HL-60/S4 treated with retinoic acid at 250 ng/mL for 4 days and 3 days (cell line): Measurements from ENCODE around the gene PTPRG.

Experiments used
- in situ Hi-C: fragments of 300-500 bp; cut with MboI; formaldehyde crosslinking; loops from 2 replicates; pipeline ENCODE4 v1.7.0; 2022; ENCODE audit warnings: low sequenced_read_pairs

Gene PTPRG

GRCh38 chr3:61583890-61584875 is 22.8 kb downstream of the PTPRG start:
- in situ Hi-C loops: no loop called here

DNA sequence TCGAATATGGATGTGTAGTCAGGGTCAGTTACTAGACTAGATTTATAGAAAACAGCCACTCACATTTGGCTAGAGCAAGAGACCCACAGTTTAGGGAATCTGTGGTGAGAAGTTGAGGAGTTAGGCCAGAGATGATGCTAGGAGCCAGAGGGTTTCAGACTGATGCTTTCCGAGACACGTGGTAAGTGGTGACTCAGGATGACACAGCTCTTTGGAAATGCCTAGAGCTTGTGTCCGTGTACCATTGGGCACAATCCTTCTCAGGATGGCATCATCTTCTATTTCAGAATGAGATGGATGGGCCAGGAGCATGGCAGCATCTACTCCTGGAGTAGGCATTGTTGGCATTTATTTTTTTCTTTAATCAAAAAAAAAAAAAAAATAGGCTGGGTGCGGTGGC is 28.5 kb downstream of the PTPRG start:
- in situ Hi-C loops: no loop called here

DNA sequence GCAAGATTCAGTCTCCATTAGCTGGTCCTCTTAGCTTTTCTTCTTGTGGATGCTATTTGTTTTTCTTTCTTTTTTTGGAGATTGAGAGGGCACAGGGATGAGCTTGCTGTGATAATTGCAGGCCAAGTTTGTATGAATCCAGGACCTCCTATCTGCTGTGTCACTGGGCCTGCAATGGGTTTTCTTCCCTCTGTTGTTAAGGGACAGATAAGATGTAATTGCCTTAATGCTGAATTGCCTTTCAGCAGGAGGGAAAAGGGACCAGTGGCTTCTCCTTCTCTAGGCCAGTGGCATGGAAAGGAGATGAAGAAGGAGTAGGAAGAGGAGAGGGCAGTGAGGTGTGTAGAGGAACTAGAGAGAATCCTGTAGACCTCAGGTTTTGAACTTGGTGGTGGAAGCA is 29.9 kb downstream of the PTPRG start:
- in situ Hi-C loops: no loop called here

DNA sequence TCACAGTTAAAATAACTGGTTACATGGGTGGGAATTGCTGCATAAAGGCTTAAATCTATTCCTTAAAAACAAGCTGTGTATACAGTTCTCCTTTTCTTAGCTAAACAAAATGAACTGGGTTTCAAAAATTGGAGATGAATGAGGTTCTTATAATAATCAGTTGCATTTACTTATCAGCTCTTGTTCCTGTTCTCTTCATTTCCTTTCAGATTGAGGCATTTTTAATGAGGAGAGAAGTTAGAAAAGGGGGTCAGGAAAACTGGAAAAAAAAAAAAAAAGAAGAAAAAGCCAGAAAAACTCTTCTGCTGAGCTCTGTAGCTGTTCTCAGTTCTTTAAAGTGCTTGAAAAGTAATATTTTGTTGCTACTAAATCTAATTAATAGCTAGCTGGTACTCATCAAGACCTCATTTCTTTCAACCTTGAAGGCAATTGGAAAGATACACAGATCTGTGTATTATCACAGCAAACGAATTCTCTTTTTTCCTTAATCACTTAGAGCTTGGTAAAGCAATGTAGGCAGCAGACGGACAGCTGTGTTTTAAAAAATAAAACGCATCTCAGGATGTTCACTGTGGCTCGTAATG is 32.2 kb downstream of the PTPRG start:
- in situ Hi-C loops: no loop called here

- in situ Hi-C loops: no loop called here
These were observed 33.0 kb downstream of the PTPRG start for GRCh38 chr3:61594144-61594963.

DNA sequence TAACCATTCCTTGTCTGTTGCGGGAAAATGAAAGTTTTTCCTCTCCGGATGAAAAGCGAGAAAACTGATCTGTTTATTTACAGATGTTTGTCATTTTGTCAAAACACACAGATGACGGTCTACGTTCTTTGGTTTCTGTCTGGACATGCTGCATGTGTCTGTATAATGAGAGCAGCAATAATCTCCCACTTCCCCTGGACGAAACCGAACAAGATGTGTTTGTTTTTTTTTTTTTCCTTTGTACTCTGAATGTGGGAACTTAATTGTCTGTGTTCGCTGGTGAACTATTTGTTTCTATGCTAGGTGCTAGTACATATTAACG is 33.6 kb downstream of the PTPRG start:
- in situ Hi-C loops: no loop called here

- in situ Hi-C loops: no loop called here
These were observed 33.9 kb downstream of the PTPRG start for GRCh38 chr3:61595288-61595687.

GRCh38 chr3:61595826-61596225 is 34.5 kb downstream of the PTPRG start:
- in situ Hi-C loops: no loop called here

DNA sequence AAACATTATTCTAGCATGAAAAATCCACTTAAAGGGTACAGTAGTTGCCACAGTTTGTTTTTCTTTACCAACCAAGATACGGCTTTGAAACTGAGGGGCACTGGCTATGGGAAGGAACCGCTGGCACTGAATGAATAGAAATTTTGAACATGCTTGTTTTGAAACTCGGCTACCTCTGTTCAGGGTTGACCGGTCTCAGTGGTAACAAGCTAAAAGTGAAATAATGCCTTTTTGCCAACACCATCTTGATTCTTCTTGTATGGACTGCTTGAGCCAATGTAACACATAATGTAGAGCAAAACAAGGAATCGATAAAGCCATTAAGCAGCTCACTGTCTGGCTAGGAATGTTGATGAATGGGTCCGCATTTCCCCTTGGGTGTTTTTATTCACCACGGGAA is 36.5 kb downstream of the PTPRG start:
- in situ Hi-C loops: no loop called here

GRCh38 chr3:61600195-61600594 is 38.8 kb downstream of the PTPRG start:
- in situ Hi-C loops: no loop called here

DNA sequence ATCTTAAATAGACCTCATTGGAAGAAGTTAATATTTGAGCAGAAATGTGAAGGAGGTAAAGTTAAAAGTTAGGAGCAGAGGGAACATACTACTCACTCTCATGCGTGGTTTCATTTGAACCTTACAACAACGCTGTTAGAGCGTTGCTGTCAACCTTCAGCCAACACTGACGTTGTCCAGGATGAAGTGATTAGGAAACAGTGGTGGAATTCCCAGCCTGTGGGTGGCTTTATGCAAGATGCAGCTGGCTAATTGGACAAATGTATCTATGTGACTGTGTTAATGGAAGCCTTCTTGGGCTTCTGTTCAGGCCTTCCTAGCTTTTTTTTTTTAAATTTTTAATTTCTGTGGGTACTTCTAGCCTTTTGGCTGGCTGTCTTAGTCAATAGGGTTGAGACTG is 40.5 kb downstream of the PTPRG start:
- in situ Hi-C loops: no loop called here

DNA sequence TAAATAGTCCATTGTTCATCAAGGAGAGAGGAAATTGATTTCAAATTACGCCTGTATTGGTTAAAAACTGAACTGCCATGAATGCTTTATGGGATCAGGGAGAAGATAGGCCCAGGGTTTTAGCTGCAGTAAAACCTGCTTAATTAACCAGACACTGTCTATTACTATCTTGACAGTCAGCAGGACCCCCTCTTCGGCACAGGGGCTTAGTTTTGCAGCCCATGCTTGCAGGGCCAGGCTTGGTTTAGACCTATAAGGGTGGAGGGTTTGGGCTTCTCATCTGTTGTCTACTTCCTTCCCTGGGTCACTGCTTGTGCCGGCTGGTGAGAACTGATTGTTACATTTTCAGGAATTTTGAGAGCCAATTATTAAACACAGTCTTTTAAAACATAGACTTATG is 41.1 kb downstream of the PTPRG start:
- in situ Hi-C loops: no loop called here

GRCh38 chr3:61605589-61606175 is 44.3 kb downstream of the PTPRG start:
- in situ Hi-C loops: no loop called here

DNA sequence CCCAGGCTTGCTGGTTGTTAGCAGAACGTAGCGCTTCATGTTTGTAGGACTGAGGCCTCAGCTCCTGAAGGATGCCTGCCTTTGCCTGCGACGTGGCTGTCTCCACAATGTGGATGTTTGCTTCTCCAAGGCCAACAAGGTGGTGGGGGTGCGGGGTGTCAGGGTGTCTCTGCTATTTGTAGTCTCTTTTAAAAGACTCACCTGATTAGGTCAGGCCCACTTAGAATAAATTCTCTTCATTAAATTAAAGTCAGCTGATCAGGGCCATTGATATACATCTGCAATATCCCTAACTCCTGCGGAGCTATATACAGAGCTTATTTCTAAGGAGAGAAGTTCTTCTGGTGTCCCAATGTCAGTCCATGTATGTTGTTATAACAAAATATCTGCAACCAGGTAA is 44.8 kb downstream of the PTPRG start:
- in situ Hi-C loops: no loop called here

DNA sequence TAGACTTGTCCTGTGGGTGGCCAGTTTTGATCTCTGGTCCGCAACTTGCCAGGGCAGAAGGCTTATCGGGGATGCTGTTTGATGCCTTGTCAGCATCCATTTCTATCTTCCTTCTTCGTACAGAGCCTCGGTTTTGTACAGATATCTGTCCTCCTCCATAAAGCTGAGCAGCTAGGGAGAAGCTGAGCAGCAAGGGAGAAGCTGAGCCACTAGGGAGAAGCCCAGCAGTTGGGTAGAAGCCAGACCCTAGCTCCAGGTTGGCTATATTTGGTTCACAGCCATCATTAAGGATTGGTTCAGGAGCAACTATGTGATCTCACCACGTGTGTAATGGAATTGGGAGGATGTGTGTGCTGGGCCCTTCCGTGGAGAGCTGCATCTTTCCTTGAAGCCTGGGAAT is 46.7 kb downstream of the PTPRG start:
- in situ Hi-C loops: no loop called here

DNA sequence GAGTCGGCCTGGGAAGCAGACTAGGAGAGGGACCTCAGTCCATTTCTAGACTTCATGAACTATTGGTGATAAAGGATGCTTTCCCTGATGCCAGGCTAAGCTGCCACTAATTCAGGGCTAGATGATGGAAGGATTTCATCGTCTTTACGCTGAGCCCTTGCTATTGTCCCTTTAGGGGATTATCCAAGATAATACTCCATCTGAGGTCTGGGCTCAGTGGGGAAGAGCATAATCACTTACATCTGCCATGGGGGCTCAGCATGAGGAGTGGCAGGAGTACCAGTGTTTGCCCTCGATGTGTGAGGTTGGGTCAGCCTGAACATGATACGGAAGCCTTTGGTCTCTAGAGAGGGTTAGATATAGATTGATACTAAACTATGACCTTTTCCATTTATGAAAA is 47.3 kb downstream of the PTPRG start:
- in situ Hi-C loops: no loop called here

- in situ Hi-C loops: no loop called here
These were observed 48.9 kb downstream of the PTPRG start for GRCh38 chr3:61610316-61610715.

- in situ Hi-C loops: no loop called here
These were observed 51.1 kb downstream of the PTPRG start for GRCh38 chr3:61612211-61613194.

DNA sequence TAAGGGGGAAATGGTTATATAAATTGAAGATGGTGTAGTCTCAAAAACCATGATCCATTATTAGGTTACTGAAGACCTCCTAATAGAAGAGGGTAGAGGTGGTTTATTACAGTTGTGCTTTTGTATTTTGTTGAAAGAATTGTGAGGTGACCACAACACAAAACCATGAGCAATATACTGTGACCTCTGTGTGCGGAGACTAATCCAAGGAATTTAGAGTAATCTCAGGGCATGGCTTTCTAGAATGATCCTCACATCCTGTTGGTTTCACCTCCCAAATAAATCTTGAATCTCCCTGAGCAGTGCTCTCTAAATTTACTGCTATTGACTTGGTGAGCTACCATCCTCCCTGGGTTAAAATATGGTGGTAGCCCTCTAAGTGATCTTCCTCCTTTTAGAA is 52.3 kb downstream of the PTPRG start:
- in situ Hi-C loops: no loop called here

DNA sequence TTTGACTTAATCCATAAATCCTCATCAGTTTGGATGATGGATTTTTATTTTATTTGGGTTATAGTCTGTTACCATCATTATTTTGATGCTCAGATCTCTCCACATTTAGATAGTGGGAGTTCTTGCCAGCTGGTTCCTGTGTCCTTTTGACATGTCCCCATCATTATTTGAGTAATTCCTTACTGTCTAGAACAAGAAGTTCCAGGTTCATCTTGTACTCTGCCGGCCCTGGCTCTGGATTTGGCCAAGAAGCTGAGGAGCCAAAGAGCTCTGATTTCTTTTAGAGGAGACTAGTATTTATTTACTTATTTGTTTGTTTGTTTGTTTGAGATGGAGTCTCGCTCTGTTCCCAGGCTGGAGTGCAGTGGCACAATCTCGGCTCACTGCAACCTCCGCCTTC is 54.3 kb downstream of the PTPRG start:
- in situ Hi-C loops: no loop called here
